Measurements from ENCODE around the gene HDAC7. TPM values are rescaled to one million over a fixed set of nuclear protein-coding genes. Genes with fewer than 3 reads are reported as not detected.

HDAC7 gene
- polyA plus RNA-seq, 3 donors: 60.6 to 70.3 (median 67.9) TPM

DNA sequence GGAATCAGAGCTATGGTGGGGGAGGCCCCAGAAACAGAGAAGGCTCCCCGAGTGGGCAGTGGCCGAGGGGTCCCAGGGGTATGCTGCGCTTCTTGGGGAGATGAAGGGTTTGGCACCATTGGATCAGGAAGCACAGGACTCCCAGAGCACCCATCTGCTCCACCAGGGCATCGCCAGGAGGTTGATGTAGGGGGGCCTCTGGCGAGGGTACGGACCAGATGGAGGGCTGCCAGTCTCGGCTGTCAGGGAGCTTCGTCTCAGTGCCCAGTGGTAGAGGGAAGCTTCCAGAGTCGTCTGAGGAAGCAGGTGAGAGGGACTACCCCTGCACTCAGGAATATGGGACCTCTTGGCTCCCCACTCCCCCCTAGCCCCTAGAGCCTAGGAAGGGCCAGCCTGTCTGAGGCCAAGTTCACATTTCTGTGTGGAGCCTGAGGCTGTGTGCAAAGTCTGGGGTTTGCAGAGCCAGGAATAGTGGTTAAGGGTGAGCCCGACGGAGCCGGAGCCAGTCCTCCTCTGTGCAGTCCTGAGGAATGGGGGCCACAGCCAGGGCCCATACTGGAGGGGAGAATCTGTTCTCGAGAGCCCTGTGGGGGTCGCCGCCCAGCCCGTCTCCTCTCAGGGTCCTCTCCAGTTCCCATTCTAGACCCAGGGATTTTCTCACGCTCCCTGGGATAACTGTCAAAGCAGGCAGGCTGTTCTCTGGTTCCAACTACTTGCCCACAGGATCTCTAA, 36.5 kb downstream of the HDAC7 start:
- no peak for DNase-seq (ENCODE audit: low read depth in 3 of 3, low spot score in 2 of 3)

DNA sequence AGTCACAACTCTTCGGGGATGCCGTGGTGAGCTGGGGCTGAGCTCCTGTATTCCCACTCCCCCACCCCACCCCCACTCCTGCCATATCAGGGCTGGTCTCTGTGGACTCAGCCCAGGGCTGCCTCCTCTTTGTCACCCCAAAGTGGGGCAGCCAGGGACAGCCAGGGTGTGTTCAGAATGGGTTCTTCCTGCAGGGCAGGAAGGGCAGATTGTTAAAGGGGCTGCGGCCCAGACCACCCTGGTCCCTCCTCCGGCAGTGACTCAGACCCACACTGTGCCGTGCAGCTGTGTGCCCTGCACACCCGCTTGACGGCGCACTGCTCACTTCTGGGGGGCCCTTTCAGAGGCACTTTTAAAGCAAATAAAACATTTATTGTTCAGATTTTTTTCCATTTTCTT, 37.3 kb downstream of the HDAC7 start:
- DNase-seq (ENCODE audit: low read depth in 3 of 3, low spot score in 2 of 3): no peak

DNA sequence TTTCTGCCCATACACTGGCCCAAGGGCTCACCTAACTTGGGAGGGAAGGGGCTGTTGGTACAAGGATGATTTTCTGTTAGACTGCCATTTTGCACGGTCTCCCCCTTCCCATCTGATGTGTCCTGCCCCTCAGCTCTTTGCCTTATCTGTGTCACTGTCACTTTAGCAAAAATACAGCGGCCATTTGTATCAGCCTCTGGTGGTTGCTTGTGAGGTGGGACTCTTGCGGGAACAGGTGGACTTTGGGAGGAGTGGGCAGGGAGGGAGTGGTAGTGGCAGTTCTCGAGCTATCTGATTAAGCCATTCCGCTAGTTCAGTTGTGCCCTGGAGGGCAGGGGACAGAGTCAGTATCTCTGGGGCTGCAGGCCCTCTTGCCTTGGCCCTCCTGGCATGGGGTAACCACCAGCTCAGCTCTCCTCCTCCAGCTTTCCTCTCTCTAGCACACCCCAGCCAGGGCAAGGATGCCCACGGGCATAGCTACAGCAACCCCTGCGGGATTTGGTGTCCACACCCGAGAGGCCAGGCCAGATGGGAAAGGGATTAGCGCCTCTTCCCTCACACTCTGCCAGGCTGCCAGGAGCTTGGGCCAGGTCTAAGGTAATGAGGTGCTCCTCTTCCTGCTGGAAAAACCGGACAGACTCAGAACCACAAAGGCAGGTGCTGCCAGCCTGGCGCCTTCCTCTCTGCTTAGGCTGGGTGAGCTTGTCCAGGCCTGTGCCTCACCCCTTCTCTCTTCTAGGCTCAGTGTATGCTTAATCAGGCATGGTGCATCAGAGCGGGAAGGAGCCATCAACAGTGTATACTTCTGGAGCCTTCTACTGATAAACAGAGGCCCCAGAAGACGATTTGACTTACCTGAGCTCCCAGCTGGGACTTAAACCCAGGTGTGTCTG, 38.0 kb downstream of the HDAC7 start:
- no peak for DNase-seq (ENCODE audit: low read depth in 3 of 3, low spot score in 2 of 3)

GRCh38 chr12:47779943-47780504, 39.7 kb downstream of the HDAC7 start:
- no peak for DNase-seq (ENCODE audit: low read depth in 3 of 3, low spot score in 2 of 3)

GRCh38 chr12:47779301-47779942, 40.3 kb downstream of the HDAC7 start:
- peak; percentile 76 to 83 (median 76) for DNase-seq (ENCODE audit: low read depth in 3 of 3, low spot score in 2 of 3)

GRCh38 chr12:47778881-47779280, 40.8 kb downstream of the HDAC7 start:
- DNase-seq (ENCODE audit: low read depth in 3 of 3, low spot score in 2 of 3): no peak

DNA sequence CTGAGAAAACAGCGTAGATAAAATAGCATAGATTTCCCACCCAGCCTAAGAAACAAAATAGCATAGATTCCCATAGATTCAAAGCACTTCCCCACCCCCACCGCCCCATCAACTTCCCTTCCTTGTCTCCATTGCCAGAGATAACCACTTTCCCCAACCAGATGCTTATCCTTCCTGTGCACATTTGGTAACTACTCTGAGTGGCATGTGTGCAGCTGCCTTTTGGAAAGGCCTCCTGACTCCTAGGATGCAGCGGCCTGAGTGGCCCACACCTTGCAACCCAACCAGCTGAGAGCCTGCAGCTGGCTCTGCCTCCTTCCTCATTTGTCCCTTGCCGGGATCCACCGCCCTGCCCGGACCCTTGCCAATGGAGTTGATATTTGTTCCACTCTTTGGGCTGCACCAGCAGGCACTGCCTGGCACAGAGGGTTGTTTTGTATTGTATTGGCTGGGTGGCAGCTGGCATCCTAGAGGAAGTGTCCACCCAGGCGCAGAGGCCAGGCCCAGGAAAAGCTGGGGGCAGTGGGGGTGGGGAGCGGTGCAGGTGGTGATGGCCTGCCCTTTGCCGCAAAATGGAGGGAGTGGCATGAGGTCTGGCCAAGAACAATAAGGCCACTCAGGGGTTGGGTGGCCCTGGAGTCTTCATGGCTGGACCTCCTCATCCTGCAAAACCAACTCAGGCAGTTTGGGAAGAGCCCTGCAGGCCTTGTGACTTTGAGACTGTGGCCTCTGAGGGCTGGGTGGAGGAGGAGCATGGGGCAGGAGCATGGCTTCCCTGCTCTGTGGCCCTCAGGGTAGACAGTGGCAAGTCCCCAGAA, 41.8 kb downstream of the HDAC7 start:
- no peak for DNase-seq (ENCODE audit: low read depth in 3 of 3, low spot score in 2 of 3)

DNA sequence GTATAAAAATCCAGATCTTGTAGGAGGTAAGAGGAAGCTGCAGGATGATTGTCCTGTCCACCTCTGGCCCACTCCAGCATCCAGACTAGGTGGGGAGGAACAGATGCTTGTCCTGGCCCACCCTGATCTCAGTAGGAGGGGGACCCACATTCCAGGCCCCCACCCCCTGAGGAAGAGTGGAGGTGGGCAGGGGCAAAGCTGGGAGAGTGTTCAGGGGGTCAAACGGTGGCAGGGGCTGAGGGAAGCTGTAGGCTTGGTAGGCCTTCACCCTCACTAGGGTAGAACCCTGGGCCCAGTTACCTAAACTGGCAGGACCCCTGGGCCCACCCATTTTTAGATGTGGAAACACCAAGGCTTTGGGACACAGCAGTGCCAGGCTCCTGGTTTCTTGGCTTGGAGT, 42.6 kb downstream of the HDAC7 start:
- no peak for DNase-seq (ENCODE audit: low read depth in 3 of 3, low spot score in 2 of 3)

DNA sequence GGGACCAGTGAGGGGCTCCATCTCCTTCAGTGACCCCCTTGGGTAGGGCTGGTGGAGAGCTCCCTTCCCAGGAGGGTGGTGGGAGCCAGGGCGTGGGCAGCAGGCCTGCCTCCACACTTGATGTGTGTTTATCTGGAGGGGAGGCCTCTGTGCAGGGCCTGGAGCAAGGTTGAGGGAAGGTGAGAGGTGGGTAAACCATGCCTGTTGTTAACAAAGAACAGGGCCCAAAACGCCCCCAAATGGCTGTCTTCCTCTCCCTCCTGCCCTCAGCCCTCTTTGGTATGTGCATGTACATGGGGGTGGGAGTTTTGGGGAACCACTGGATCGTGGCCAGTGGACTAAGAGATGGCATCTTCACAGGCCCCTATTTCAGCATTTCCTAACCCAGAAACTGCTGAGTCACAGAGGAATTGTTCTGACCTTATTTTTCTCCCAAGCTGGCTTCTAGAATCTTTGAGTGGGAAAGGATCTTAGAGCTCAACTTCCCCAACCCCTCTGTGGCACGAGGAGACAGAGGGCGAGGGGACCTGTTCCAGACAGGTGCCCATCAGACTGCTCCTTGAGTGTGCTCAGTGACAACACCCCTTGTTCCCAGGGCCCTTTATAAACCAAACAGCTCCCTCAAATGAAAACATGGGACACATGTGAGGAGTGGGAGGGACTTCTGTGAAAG, 43.1 kb downstream of the HDAC7 start:
- no peak for DNase-seq (ENCODE audit: low read depth in 3 of 3, low spot score in 2 of 3)

DNA sequence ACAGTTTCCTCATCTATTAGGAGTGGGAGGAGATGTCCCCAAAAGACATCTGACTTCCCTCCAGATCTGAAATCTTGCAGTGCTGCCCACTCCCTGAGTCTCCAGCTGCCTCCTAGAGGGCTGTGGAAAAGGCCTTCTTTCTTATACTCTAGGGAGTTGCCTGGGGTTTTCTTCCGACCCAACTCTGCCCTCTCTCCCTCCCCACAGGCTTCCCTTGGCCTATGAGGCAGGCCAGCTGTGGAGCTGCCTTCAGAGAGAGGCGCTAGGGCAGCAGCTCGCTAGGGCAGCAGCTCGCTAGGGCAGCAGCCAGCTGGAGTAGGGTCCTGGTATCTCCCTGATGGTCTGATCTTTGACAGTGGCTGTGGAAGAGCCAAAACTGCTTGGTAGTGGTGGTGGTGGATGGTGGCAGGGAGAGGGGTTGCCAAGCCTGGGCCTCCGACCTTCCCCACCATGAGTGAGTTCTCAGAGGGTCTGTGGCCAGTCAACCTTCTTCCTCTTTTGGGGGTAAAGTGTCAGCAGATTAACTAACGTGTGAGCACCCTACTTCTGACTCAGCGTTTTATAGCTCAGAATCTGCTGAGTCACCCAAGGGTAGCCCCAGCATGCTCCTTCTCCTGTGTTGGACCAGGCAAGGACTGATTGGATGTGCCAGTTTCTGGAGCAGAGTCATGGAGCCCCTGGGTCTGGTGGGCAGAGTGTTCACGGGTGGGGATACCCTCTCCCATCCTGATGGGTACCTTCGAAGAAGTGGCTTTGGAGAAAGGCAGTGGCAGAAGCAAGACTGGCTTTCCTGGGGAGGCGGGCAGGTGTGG, 44.4 kb downstream of the HDAC7 start:
- DNase-seq (ENCODE audit: low read depth in 3 of 3, low spot score in 2 of 3): no peak

DNA sequence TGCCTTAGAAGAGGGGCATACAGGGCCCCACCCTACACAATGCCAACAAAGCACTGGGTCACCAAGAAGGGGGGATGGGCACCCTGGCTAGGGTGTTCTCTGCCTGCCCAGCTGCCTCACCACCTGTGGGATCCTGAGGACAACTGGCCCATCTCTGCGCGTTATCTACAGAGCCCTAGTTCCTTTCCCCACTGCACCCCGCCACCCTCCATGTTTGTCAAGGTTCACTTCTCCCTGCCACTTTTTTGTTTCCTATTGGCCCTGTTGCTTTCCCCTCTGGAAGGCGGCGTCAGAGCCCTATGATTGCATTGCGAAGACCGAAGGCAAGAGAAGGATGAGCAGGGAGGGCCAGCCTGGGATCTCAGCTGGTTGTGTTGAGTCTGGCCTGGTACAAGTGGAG, 45.0 kb downstream of the HDAC7 start:
- no peak for DNase-seq (ENCODE audit: low read depth in 3 of 3, low spot score in 2 of 3)

DNA sequence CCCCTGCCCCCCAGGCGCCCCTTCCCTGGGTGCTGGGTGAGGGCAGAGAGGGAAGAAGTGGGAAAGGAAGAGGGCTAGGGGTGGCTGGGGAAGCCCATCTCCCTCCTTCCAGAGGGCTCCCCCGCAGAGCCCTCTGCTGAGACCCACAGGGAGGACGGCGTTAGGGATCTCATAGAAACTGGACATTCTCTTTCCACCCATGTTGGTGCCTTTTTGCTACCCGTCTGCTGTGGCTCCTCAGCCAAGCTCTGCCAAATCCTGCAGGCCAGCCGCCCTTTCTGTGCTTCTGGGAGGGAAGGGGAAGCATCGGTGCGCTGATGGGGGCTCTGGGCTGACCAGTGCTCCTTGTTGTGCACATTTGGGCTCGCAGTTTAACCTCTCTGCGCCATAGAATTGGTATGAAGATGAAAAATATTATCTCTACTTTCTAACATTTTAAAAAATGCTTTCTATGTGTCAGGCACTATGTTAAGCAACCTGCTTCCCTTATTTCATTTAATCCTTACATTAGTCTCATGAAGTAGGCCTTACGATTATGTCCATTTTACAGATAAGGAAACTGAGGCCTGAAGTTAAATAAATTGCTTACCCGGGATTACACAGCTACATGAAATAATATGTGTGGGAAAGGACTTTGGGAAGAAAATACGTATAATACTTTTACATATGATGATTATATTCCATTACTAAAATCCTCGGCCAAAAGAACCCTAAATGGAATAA, 45.7 kb downstream of the HDAC7 start:
- no peak for DNase-seq (ENCODE audit: low read depth in 3 of 3, low spot score in 2 of 3)

GRCh38 chr12:47773062-47773857, 46.4 kb downstream of the HDAC7 start, which contains the start of gene SLC48A1:
Gene SLC48A1, plus strand, starts transcription at chr12:47773238. Its CDS starts 67 bp downstream, at chr12:47773305.
- DNase-seq (ENCODE audit: low read depth in 3 of 3, low spot score in 2 of 3): no peak

- DNase-seq (ENCODE audit: low read depth in 3 of 3, low spot score in 2 of 3): no peak
Measured at GRCh38 chr12:47772738-47773061, 47.0 kb downstream of the HDAC7 start.

- no peak for DNase-seq (ENCODE audit: low read depth in 3 of 3, low spot score in 2 of 3)
Measured at GRCh38 chr12:47772094-47772660, 47.5 kb downstream of the HDAC7 start.

DNA sequence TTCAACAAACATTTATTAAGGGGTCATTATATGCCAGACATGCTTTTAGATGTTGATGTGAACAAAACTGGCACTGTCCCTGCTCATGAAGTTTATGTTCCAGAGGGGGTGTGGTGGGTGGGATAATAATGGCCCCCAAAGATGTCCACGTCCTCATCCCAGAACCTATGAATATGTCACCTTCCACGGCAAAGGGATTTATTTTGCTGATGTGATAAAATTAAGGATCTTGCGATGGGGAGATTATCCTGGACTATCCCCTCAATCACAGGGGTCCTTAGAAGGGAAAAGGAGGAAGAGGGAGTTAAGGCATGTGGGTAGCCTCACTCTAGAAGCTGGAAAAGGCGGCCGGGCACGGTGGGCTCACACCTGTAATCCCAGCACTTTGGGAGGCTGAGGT, 48.4 kb downstream of the HDAC7 start:
- no peak for DNase-seq (ENCODE audit: low read depth in 3 of 3, low spot score in 2 of 3)

GRCh38 chr12:47770086-47770726, 49.5 kb downstream of the HDAC7 start:
- no peak for DNase-seq (ENCODE audit: low read depth in 3 of 3, low spot score in 2 of 3)
